OCI-LY1 (cell line): ENCODE data around the gene MVB12B.
A peak's percentile ranks its signal among the peaks of the same experiment; 100 is the strongest.

Source experiments
- EZH2 ChIP-seq: fragments of 200-600 bp; sonication (generic), shearing (Covaris generic); IDR thresholded peaks from 2 replicates; pipeline ENCODE4 v1.8.0; 2017; ENCODE audit warnings: borderline replicate concordance, mixed run types, mild to moderate bottlenecking, antibody characterized with exemption, low read length, moderate library complexity, mixed read lengths
- TF ChIP-seq, protein P1 (sequence below): fragments of 200-600 bp; sonication (generic), shearing (Covaris generic); IDR thresholded peaks from 2 replicates; pipeline ENCODE4 v1.5.1; 2017; ENCODE audit warnings: mild to moderate bottlenecking, antibody characterized with exemption, low read length, moderate library complexity, mixed read lengths

DNA sequence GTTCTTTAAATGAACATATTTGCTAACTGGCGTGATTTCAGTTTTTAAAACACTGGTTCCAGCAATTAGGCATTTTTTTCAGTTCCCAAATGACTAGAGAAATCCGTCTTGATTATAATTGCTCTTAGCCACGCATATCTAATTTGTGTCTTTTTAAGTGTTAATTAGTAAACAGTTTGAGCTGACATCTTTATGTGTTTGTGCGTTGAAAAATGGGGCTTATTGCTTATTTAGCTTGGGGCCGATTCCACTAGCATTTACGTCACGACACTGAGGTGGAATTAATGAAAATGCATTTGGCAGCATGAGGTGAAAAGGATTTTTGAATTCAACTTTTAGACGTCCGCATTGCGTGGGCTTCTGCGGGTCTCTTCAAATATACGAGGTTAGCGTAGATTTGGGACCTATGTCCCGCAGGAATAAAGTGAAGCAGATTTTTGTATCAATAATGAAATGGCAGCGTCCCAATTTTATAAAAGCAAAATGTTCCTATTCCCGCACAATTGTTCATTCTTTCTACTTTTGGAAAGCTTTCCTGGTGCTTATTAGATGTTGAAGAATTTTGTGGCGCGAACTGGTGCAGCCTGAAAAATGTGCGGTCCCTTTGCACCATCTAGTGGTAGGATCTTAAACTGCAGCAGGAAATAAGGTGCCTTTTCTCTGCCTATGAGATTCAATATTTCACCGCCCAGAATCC, 164.4 kb downstream of the MVB12B start:
- TF ChIP-seq, protein P1, sequence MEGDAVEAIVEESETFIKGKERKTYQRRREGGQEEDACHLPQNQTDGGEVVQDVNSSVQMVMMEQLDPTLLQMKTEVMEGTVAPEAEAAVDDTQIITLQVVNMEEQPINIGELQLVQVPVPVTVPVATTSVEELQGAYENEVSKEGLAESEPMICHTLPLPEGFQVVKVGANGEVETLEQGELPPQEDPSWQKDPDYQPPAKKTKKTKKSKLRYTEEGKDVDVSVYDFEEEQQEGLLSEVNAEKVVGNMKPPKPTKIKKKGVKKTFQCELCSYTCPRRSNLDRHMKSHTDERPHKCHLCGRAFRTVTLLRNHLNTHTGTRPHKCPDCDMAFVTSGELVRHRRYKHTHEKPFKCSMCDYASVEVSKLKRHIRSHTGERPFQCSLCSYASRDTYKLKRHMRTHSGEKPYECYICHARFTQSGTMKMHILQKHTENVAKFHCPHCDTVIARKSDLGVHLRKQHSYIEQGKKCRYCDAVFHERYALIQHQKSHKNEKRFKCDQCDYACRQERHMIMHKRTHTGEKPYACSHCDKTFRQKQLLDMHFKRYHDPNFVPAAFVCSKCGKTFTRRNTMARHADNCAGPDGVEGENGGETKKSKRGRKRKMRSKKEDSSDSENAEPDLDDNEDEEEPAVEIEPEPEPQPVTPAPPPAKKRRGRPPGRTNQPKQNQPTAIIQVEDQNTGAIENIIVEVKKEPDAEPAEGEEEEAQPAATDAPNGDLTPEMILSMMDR, result peak; percentile 88
- TF ChIP-seq EZH2, result no peak
